Measurements from ENCODE around the gene EEF1AKMT1. TPM values are rescaled to one million over a fixed set of nuclear protein-coding genes. Genes with fewer than 3 reads are reported as not detected.

The EEF1AKMT1 gene
- total RNA-seq, 1 experiment from 2014 or later = 1.5 TPM

DNA sequence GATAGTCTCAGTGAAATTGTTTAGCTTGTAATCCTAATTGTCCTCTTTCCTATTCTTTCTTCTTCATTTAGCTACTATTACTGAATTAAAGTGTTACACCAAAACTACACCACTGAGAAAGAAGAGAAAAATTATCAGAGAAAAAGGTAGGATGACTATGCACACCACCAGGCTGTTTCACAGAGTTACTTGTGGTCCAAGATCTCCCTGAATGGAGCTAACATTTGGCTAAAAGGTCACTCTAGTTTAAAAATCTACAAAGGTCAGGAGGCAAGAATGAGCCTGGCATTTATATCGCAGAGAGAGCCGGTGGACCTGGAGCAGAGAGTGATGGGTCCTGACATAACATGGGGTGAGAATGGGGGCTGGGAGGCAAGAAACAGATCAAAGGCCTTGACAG lies 37.0 kb upstream of the EEF1AKMT1 start:
- Histone ChIP-seq H3K4me1 (ENCODE audit: low read length) (no peaks in the 10 kb centered on the region), H3K36me3 (ENCODE audit: insufficient read depth, low read length) (peaks cover 31% of the 10 kb centered on the region), H3K4me2 (ENCODE audit: low read depth, low read length, poor library complexity, severe bottlenecking) (no peak overlapping the region), H3K27me3 (ENCODE audit: low read length) (no peaks in the 10 kb centered on the region), H2AFZ (ENCODE audit: low read length) (no peak overlapping the region), H3K9me3 (ENCODE audit: low read length) (no peaks in the 10 kb centered on the region), H3K4me3 (ENCODE audit: low read length) (no peak overlapping the region), H3K27ac (ENCODE audit: low read length) (no peak overlapping the region), H3K9ac (ENCODE audit: low read length) (no peak overlapping the region), H3K9me2 (replicated peaks; ENCODE audit: insufficient read depth, low read length) (no peaks in the 10 kb centered on the region), H3K79me2 (ENCODE audit: low read length) (peaks cover 56% of the 10 kb centered on the region), H4K20me1 (ENCODE audit: insufficient read depth, low read depth, low read length) (no peaks in the 10 kb centered on the region)
- no peak for DNase-seq

DNA sequence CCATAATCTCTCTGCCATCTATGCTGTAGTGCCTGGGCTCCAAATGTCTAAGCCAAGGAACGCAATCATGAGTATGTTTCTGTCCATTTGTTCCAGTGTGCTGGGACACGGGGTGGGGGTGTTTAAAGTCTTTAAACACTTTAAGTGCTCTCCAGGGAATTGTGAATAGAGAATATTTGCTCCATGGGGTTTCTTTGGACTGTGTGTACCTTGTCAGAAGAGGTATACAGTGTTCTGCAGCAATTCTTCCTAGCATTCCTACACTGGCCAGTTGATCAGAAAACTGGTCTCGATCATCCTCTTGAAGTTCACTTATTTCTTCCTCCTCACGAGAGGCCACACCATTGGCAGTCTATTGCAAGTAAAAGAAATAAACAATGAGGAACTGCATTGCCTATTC lies 35.1 kb upstream of the EEF1AKMT1 start:
- Histone ChIP-seq H3K27me3 (ENCODE audit: low read length) (no peaks in the 10 kb centered on the region), H3K9ac (ENCODE audit: low read length) (no peak overlapping the region), H3K9me2 (replicated peaks; ENCODE audit: insufficient read depth, low read length) (no peaks in the 10 kb centered on the region), H3K9me3 (ENCODE audit: low read length) (no peaks in the 10 kb centered on the region), H4K20me1 (ENCODE audit: insufficient read depth, low read depth, low read length) (no peaks in the 10 kb centered on the region), H3K79me2 (ENCODE audit: low read length) (peaks cover 44% of the 10 kb centered on the region), H2AFZ (ENCODE audit: low read length) (no peak overlapping the region), H3K27ac (ENCODE audit: low read length) (no peak overlapping the region), H3K4me2 (ENCODE audit: low read depth, low read length, poor library complexity, severe bottlenecking) (no peak overlapping the region), H3K36me3 (ENCODE audit: insufficient read depth, low read length) (peaks cover 31% of the 10 kb centered on the region), H3K4me1 (ENCODE audit: low read length) (no peaks in the 10 kb centered on the region), H3K4me3 (ENCODE audit: low read length) (no peak overlapping the region)
- no peak for DNase-seq

GRCh38 chr13:20803180-20803965 lies 29.6 kb upstream of the EEF1AKMT1 start:
- H3K4me1 ChIP-seq (ENCODE audit: low read length) = no peaks in the 10 kb centered on the region
- no peak overlapping the region for H3K4me2 ChIP-seq (ENCODE audit: low read depth, low read length, poor library complexity, severe bottlenecking)
- no peaks in the 10 kb centered on the region for H3K27me3 ChIP-seq (ENCODE audit: low read length)

GRCh38 chr13:20801707-20802106 lies 27.9 kb upstream of the EEF1AKMT1 start:
- Histone ChIP-seq H3K79me2 (ENCODE audit: low read length) (peaks cover 21% of the 10 kb centered on the region), H3K27me3 (ENCODE audit: low read length) (no peaks in the 10 kb centered on the region), H4K20me1 (ENCODE audit: insufficient read depth, low read depth, low read length) (no peaks in the 10 kb centered on the region), H3K36me3 (ENCODE audit: insufficient read depth, low read length) (peaks cover 6% of the 10 kb centered on the region; the same call in 1 of the 2 replicates), H3K4me2 (ENCODE audit: low read depth, low read length, poor library complexity, severe bottlenecking) (no peak overlapping the region), H3K4me3 (ENCODE audit: low read length) (no peak overlapping the region), H3K9me2 (replicated peaks; ENCODE audit: insufficient read depth, low read length) (no peaks in the 10 kb centered on the region), H3K4me1 (ENCODE audit: low read length) (no peaks in the 10 kb centered on the region), H3K9ac (ENCODE audit: low read length) (no peak overlapping the region), H3K9me3 (ENCODE audit: low read length) (no peaks in the 10 kb centered on the region), H3K27ac (ENCODE audit: low read length) (no peak overlapping the region), H2AFZ (ENCODE audit: low read length) (no peak overlapping the region)
- DNase-seq = no peak

More at GRCh38 chr13:20803180-20803965, 29.6 kb upstream of the EEF1AKMT1 start:
- no peaks in the 10 kb centered on the region for H3K9me3 ChIP-seq (ENCODE audit: low read length)
- peaks cover 21% of the 10 kb centered on the region for H3K79me2 ChIP-seq (ENCODE audit: low read length)
- H3K36me3 ChIP-seq (ENCODE audit: insufficient read depth, low read length) = peaks cover 13% of the 10 kb centered on the region
- no peak for DNase-seq
- no peaks in the 10 kb centered on the region for H3K9me2 ChIP-seq (replicated peaks; ENCODE audit: insufficient read depth, low read length)
- H3K9ac ChIP-seq (ENCODE audit: low read length) = no peak overlapping the region
- H3K4me3 ChIP-seq (ENCODE audit: low read length) = no peak overlapping the region
- no peak overlapping the region for H3K27ac ChIP-seq (ENCODE audit: low read length)
- no peaks in the 10 kb centered on the region for H4K20me1 ChIP-seq (ENCODE audit: insufficient read depth, low read depth, low read length)
- no peak overlapping the region for H2AFZ ChIP-seq (ENCODE audit: low read length)

DNA sequence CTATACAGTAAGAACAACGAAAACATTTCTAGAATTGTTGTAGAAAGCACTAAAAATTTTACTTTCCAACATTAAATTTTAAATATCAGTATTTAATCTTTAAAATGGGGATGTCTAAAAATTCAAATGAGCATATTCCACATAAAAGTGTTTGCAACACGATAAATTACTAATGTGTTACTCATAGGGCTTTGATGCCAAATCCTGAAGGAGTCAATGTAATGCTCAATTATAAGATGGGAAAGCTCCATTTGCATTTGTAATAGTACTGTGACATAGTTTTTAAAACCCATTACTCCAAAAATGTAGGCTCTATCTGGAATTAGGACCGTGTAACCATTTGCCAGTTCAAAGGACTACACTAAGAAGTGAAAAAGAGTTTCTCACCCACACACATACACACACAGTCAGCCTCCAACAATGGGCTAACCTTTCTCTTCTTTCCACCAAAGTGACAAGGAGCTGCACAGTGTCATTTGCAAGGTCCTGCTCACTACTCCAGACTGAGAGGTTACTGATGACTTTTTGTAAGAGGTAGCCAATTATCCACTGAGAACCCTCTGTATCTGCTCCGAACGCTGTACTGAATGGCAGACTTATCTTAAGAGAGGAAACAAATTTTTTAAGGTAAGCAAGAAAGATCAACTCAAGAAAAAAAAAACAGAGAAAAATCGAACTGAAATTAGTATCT lies 26.1 kb upstream of the EEF1AKMT1 start:
- H3K9ac ChIP-seq (ENCODE audit: low read length) = no peak overlapping the region
- H3K4me2 ChIP-seq (ENCODE audit: low read depth, low read length, poor library complexity, severe bottlenecking) = no peak overlapping the region
- no peaks in the 10 kb centered on the region for H3K4me1 ChIP-seq (ENCODE audit: low read length)
- no peaks in the 10 kb centered on the region for H4K20me1 ChIP-seq (ENCODE audit: insufficient read depth, low read depth, low read length)
- no peak overlapping the region for H3K27ac ChIP-seq (ENCODE audit: low read length)
- no peak for DNase-seq
- H3K9me2 ChIP-seq (replicated peaks; ENCODE audit: insufficient read depth, low read length) = no peaks in the 10 kb centered on the region
- peaks cover 19% of the 10 kb centered on the region for H3K36me3 ChIP-seq (ENCODE audit: insufficient read depth, low read length)
- no peaks in the 10 kb centered on the region for H3K27me3 ChIP-seq (ENCODE audit: low read length)
- no peaks in the 10 kb centered on the region for H3K9me3 ChIP-seq (ENCODE audit: low read length)
- peaks cover 29% of the 10 kb centered on the region for H3K79me2 ChIP-seq (ENCODE audit: low read length)
- no peak overlapping the region for H2AFZ ChIP-seq (ENCODE audit: low read length)
- no peak overlapping the region for H3K4me3 ChIP-seq (ENCODE audit: low read length)

GRCh38 chr13:20798027-20798426 lies 24.3 kb upstream of the EEF1AKMT1 start:
- Histone ChIP-seq H3K4me3 (ENCODE audit: low read length) (no peak overlapping the region), H3K4me1 (ENCODE audit: low read length) (no peaks in the 10 kb centered on the region), H2AFZ (ENCODE audit: low read length) (no peak overlapping the region), H3K9ac (ENCODE audit: low read length) (no peak overlapping the region), H3K27ac (ENCODE audit: low read length) (no peak overlapping the region), H4K20me1 (ENCODE audit: insufficient read depth, low read depth, low read length) (no peaks in the 10 kb centered on the region), H3K27me3 (ENCODE audit: low read length) (no peaks in the 10 kb centered on the region), H3K9me3 (ENCODE audit: low read length) (no peaks in the 10 kb centered on the region), H3K36me3 (ENCODE audit: insufficient read depth, low read length) (peaks cover 31% of the 10 kb centered on the region), H3K9me2 (replicated peaks; ENCODE audit: insufficient read depth, low read length) (no peaks in the 10 kb centered on the region), H3K4me2 (ENCODE audit: low read depth, low read length, poor library complexity, severe bottlenecking) (no peak overlapping the region), H3K79me2 (ENCODE audit: low read length) (peaks cover 22% of the 10 kb centered on the region)
- no peak for DNase-seq

DNA sequence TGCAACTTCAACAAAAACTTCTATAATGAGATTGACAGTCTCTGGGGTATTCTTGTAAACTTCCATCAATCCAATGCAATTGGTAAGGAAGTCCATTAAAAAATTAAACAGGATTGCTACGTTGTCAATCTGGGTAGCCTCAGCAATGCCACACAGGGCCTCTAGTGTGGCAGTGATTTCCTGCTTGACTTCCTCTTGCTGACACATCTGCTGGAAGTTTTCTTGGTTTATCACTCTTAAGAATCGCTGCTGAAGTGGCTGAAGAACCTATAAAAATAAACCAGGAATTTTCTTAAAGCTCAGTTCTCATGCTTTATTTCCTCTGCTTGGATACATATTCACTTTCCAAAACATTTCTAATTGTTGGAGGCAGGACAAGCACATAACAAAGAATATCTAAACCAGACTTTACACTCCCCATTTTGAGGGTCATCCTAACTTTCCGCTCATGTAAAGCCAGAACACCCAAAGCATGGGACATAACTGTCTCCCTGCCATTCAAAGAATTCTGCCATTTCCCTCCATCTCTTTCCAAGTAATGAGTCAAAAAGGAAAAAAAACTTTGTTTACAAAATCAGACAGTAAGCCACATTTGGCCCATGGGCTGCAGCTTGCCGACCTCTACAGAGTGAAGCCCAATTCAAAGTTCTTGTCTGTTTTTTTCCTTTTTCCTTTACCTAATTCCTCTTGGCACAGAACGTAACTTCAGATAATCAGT lies 23.2 kb upstream of the EEF1AKMT1 start:
- DNase-seq = no peak
- Histone ChIP-seq H3K9me3 (ENCODE audit: low read length) (no peaks in the 10 kb centered on the region), H2AFZ (ENCODE audit: low read length) (no peak overlapping the region), H4K20me1 (ENCODE audit: insufficient read depth, low read depth, low read length) (no peaks in the 10 kb centered on the region), H3K27me3 (ENCODE audit: low read length) (no peaks in the 10 kb centered on the region), H3K79me2 (ENCODE audit: low read length) (peaks cover 15% of the 10 kb centered on the region), H3K9ac (ENCODE audit: low read length) (no peak overlapping the region), H3K9me2 (replicated peaks; ENCODE audit: insufficient read depth, low read length) (no peaks in the 10 kb centered on the region), H3K4me1 (ENCODE audit: low read length) (no peaks in the 10 kb centered on the region), H3K36me3 (ENCODE audit: insufficient read depth, low read length) (peaks cover 31% of the 10 kb centered on the region), H3K4me3 (ENCODE audit: low read length) (no peak overlapping the region), H3K4me2 (ENCODE audit: low read depth, low read length, poor library complexity, severe bottlenecking) (no peak overlapping the region), H3K27ac (ENCODE audit: low read length) (no peak overlapping the region)

GRCh38 chr13:20789665-20790064 lies 15.9 kb upstream of the EEF1AKMT1 start:
- H3K4me2 ChIP-seq (ENCODE audit: low read depth, low read length, poor library complexity, severe bottlenecking) = no peak overlapping the region
- H3K27me3 ChIP-seq (ENCODE audit: low read length) = no peaks in the 10 kb centered on the region
- H4K20me1 ChIP-seq (ENCODE audit: insufficient read depth, low read depth, low read length) = no peaks in the 10 kb centered on the region
- H3K9ac ChIP-seq (ENCODE audit: low read length) = no peak overlapping the region
- no peak for DNase-seq
- H3K36me3 ChIP-seq (ENCODE audit: insufficient read depth, low read length) = peaks cover 37% of the 10 kb centered on the region
- no peaks in the 10 kb centered on the region for H3K4me1 ChIP-seq (ENCODE audit: low read length)
- H3K9me3 ChIP-seq (ENCODE audit: low read length) = no peaks in the 10 kb centered on the region
- no peak overlapping the region for H2AFZ ChIP-seq (ENCODE audit: low read length)
- H3K79me2 ChIP-seq (ENCODE audit: low read length) = peaks cover 6% of the 10 kb centered on the region; the same call in 1 of the 2 replicates
- no peak overlapping the region for H3K27ac ChIP-seq (ENCODE audit: low read length)
- H3K4me3 ChIP-seq (ENCODE audit: low read length) = no peak overlapping the region
- H3K9me2 ChIP-seq (replicated peaks; ENCODE audit: insufficient read depth, low read length) = no peaks in the 10 kb centered on the region
